ENCODE results near the gene PSG11. TPM values are rescaled to one million over a fixed set of nuclear protein-coding genes. Genes with fewer than 3 reads are reported as not detected.

PSG11 gene
- total RNA-seq, result not detected in 2 replicates

GRCh38 chr19:43026369-43026768, at the start of gene PSG11:
Gene PSG11 (minus strand): TSS chr19:43026469. CDS start chr19:43026372, 97 bp downstream.

Other genes starting within 250 kb of the PSG11 start
- under 0.01 and 0.17 TPM in 2 replicates for gene PSG1, start 146.8 kb downstream of the PSG11 start, total RNA-seq
- not detected in 2 replicates for gene PSG6, start 108.6 kb downstream of the PSG11 start, total RNA-seq
- gene PSG7, start 89.3 kb downstream of the PSG11 start, total RNA-seq, result not detected in 2 replicates
- not detected in 2 replicates for gene PSG2, start 56.2 kb upstream of the PSG11 start, total RNA-seq
- 3.8 TPM in 1 of 2 replicates, not detected in the other for gene PSG5, start 160.1 kb upstream of the PSG11 start, total RNA-seq
- gene PSG4, start 179.2 kb upstream of the PSG11 start, total RNA-seq, result under 0.01 and 0.16 TPM in 2 replicates
- under 0.01 TPM in 1 of 2 replicates, not detected in the other for gene PSG9, start 243.1 kb upstream of the PSG11 start, total RNA-seq